K562 (cell line): Measurements from ENCODE around the gene IGFBPL1. TPM values are rescaled to one million over a fixed set of nuclear protein-coding genes. Genes with fewer than 3 reads are reported as not detected.

Experiments used
- ATAC-seq: fragments of 200-7000 bp; cut with Tn5 transposase; 3 replicates; pipeline ENCODE4 v1.9.1; 2020; ENCODE audit warnings: moderate library complexity
- BruUV-seq: library from RNA; stranded (reverse); fragments of 400-500 nt; replicated peaks from 2 replicates; lab custom pipeline; 2021; lab: Mats Ljungman, UMichigan
- CTCF ChIA-PET: fragments of 300-600 bp; formaldehyde crosslinking; extraction: SDS; loops from one replicate; lab custom pipeline; 2021; ENCODE audit warnings: low intra/inter-chr PET ratio; lab: Yijun Ruan, JAX
- POLR2A ChIA-PET: fragments of 300-600, 350-650 bp; sonication (Branson Sonifier 250); formaldehyde crosslinking; extraction: SDS; loops from one replicate; lab custom pipeline; 2021; ENCODE audit warnings: antibody characterized with exemption, inconsistent platforms; lab: Yijun Ruan, JAX
- DNase-seq, 4 experiments: peaks; one replicate each; pipeline versions ENCODE4 v3.0.0 to v3.0.0-alpha.2; 2011 to 2018; ENCODE audit warnings: low spot score in 3 of 4, mixed read lengths in 3 of 4; ENCODE audit errors: extremely low read depth in 1 of 4
- FAIRE-seq: peaks from 2 replicates; lab custom pipeline; 2011; peaks lifted over from hg19 to GRCh38; lab: Jason Lieb, UNC
- H2AFZ ChIP-seq: 2 replicates; pipeline ENCODE4 v1.6.0; 2011; ENCODE audit warnings: low read depth, low read length, control low read depth, inconsistent platforms
- H3K27ac ChIP-seq: fragments of 200-600 bp; 3 replicates; pipeline ENCODE4 v1.8.0; 2011; ENCODE audit warnings: low read depth, mild to moderate bottlenecking, control low read depth, inconsistent platforms, low read length, moderate library complexity, mixed read lengths; ENCODE audit errors: extremely low read depth
- H3K27me3 ChIP-seq, 2 experiments: fragments of 300-600 bp in 1 of 2; 2 replicates in 1 of 2; 3 replicates in 1 of 2; pipeline versions ENCODE4 v1.6.0 to v1.8.0; 2011; ENCODE audit warnings: inconsistent platforms in 2 of 2, low read length in 2 of 2, mild to moderate bottlenecking in 1 of 2, mixed read lengths in 1 of 2, moderate library complexity in 1 of 2; ENCODE audit not compliant: control insufficient read depth in 2 of 2, insufficient read depth in 2 of 2
- H3K36me3 ChIP-seq: fragments of 300-600 bp; 3 replicates; pipeline ENCODE4 v1.8.0; 2011; ENCODE audit warnings: mild to moderate bottlenecking, low read length, inconsistent platforms; ENCODE audit not compliant: control insufficient read depth, insufficient read depth
- H3K4me1 ChIP-seq, 2 experiments: fragments of 200-600 bp in 1 of 2; replicated peaks in 1 of 2; 2 replicates in 1 of 2; 3 replicates in 1 of 2; pipeline versions ENCODE4 v1.5.1 to v1.8.0; 2011; ENCODE audit warnings: inconsistent platforms in 2 of 2, low read length in 2 of 2, mild to moderate bottlenecking in 1 of 2, mixed read lengths in 1 of 2, moderate library complexity in 1 of 2; ENCODE audit not compliant: control insufficient read depth in 2 of 2, insufficient read depth in 2 of 2
- H3K4me2 ChIP-seq: 2 replicates; pipeline ENCODE4 v1.6.1; 2011; ENCODE audit warnings: low read length, control low read depth, inconsistent platforms, mixed read lengths; ENCODE audit not compliant: insufficient read depth
- H3K4me3 ChIP-seq: fragments of 200-600 bp; sonication (generic), shearing (Covaris generic); 2 replicates; pipeline ENCODE4 v1.5.1; 2016; ENCODE audit warnings: control low read depth, inconsistent platforms
- H3K79me2 ChIP-seq: fragments of 200-600 bp; 3 replicates; pipeline ENCODE4 v1.8.0; 2011; ENCODE audit warnings: low read length, inconsistent platforms; ENCODE audit not compliant: control insufficient read depth, insufficient read depth
- H3K9ac ChIP-seq, 2 experiments: 2 replicates each; pipeline versions ENCODE4 v1.6.0 to v1.6.1; 2011; ENCODE audit warnings: low read depth in 2 of 2, low read length in 2 of 2, control low read depth in 1 of 2, inconsistent platforms in 1 of 2, mild to moderate bottlenecking in 1 of 2, mixed read lengths in 1 of 2; ENCODE audit not compliant: insufficient read depth in 1 of 2
- H3K9me1 ChIP-seq: one replicate; pipeline ENCODE4 v1.6.0; 2011; ENCODE audit warnings: inconsistent platforms, mild to moderate bottlenecking, low read length, moderate library complexity; ENCODE audit not compliant: control insufficient read depth, insufficient read depth
- H3K9me3 ChIP-seq: replicated peaks from 2 replicates; pipeline ENCODE4 v1.5.1; 2011; ENCODE audit warnings: low read depth, low read length, inconsistent platforms; ENCODE audit not compliant: control insufficient read depth, insufficient read depth
- H4K20me1 ChIP-seq: replicated peaks from 2 replicates; pipeline ENCODE4 v1.6.1; 2011; ENCODE audit warnings: low read length, inconsistent platforms, mixed read lengths; ENCODE audit not compliant: control insufficient read depth, insufficient read depth
- ARID1B ChIP-seq: fragments of 450-650 bp; IDR thresholded peaks from 2 replicates; pipeline ENCODE4 v1.6.1; 2016; ENCODE audit warnings: antibody characterized with exemption, mild to moderate bottlenecking, inconsistent platforms
- CREBBP ChIP-seq: IDR thresholded peaks from one replicate; pipeline ENCODE4 v1.6.1; 2012; ENCODE audit warnings: low read depth, mild to moderate bottlenecking, control low read depth, inconsistent platforms, low read length
- MYNN ChIP-seq, 2 experiments: sonication (generic); formaldehyde crosslinking in 1 of 2; IDR thresholded peaks; 2 replicates each; pipeline versions ENCODE4 v1.5.0 to v1.6.1; 2016 to 2020; ENCODE audit warnings: antibody characterized with exemption in 1 of 2, missing genetic modification reagents in 1 of 2
- SAFB ChIP-seq: fragments of 200-400 bp; formaldehyde crosslinking; IDR thresholded peaks from 2 replicates; pipeline ENCODE4 v1.6.1; 2017; ENCODE audit warnings: low read depth, low read length, borderline replicate concordance
- U2AF1 ChIP-seq: fragments of 200-400 bp; formaldehyde crosslinking; optimal IDR thresholded peaks from 2 replicates; pipeline ENCODE3; 2017; ENCODE audit warnings: mild to moderate bottlenecking, low read depth, low read length, moderate library complexity
- ZBED1 ChIP-seq: IDR thresholded peaks from 2 replicates; pipeline ENCODE4 v1.6.1; 2014
- ZNF232 ChIP-seq: sonication (generic); formaldehyde crosslinking; IDR thresholded peaks from 2 replicates; pipeline ENCODE4 v1.8.0; 2022; ENCODE audit warnings: mild to moderate bottlenecking, missing genetic modification reagents
- ZNF316 ChIP-seq: fragments of 450-650 bp; IDR thresholded peaks from 2 replicates; pipeline ENCODE4 v1.6.1; 2016
- ZNF41 ChIP-seq: fragments of 250-450 bp; sonication (Bioruptor Pico); conservative IDR thresholded peaks from 2 replicates; pipeline ENCODE4 v1.4.0; 2020; ENCODE audit warnings: mild to moderate bottlenecking
- ZNF75A ChIP-seq: fragments of 450-650 bp; formaldehyde crosslinking; IDR thresholded peaks from 2 replicates; pipeline ENCODE4 v1.4.0; 2020; ENCODE audit warnings: mild to moderate bottlenecking
- ZNF778 ChIP-seq: fragments of 450-650 bp; formaldehyde crosslinking; IDR thresholded peaks from 2 replicates; pipeline ENCODE4 v1.4.0; 2020; ENCODE audit warnings: mild to moderate bottlenecking, moderate library complexity
- in situ Hi-C: fragments of 300-500 bp; cut with MboI; formaldehyde crosslinking; loops from 4 replicates; pipeline ENCODE4 v1.15.0; 2018; ENCODE audit warnings: inconsistent platforms, mixed read lengths
- intact Hi-C: fragments of 100-400 bp; cut with micrococcal nuclease; formaldehyde crosslinking; loops from 2 replicates; pipeline ENCODE4 v1.14.2; 2022
- polyA plus RNA-seq, 8 experiments: library from polyadenylated mRNA; depleted of rRNA in 4 of 8; stranded (reverse) in 5 of 8; unstranded in 3 of 8; fragments of >200 nt; fragmentation: Nextera tagmentation in 2 of 8; fragmentation: Illumina TruSeq in 1 of 8; extraction: Ambion mirVana in 2 of 8; extraction: Trizol in 1 of 8; gene quantifications; 2 replicates each; pipeline versions ENCODE4 v1.2.1 to v1.2.3, GENCODE V29; 2011 to 2014; ENCODE audit warnings: inconsistent platforms in 1 of 8, missing spikeins in 1 of 8
- total RNA-seq, 7 experiments: library from RNA; depleted of rRNA in 6 of 7; stranded (reverse); fragments of >200 nt in 6 of 7; fragmentation: Illumina TruSeq in 2 of 7; extraction: Trizol in 2 of 7; gene quantifications; 2 replicates each; pipeline versions ENCODE4 v1.2.1 to v1.2.3, GENCODE V29; 2011 to 2021; ENCODE audit warnings: low replicate concordance in 1 of 7
- TF ChIP-seq, protein P1 (sequence below): fragments of 250-450 bp; sonication (Bioruptor Pico); IDR thresholded peaks from 2 replicates; pipeline ENCODE4 v1.6.1; 2021; ENCODE audit warnings: mild to moderate bottlenecking
- TF ChIP-seq, protein P2 (sequence below): fragments of 200-800 bp; sonication (Bioruptor generic); IDR thresholded peaks from 2 replicates; pipeline ENCODE4 v1.6.1; 2017; ENCODE audit warnings: missing genetic modification characterization, missing compliant biosample characterization
- TF ChIP-seq, protein P3 (sequence below): sonication (generic); formaldehyde crosslinking; IDR thresholded peaks from 2 replicates; pipeline ENCODE4 v1.8.0; 2023; ENCODE audit warnings: mild to moderate bottlenecking, missing genetic modification reagents

Gene IGFBPL1
- total and polyA plus RNA-seq, 9 of the 15 experiments (the other 6 are each of a cell fraction or from before 2014, with no cell fraction given) = not detected

DNA sequence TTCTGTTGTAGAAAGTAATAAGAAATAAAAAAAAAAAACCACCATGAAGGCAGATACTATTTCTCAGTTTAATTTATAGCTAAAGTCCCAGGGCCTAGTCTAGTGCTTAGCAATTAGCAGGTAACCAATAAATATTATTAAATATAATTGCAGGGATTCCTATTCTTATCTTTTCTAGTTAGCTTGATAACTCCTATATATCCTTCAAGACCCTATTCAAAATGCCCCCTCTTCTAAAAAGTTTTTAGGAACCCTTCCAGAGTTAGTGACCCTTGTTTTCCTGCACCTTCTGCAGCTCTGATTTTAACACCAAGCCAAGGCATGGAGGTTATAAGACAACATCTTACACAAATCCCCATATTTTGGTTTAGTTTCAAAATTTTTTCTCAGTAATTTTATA lies 56.4 kb downstream of the IGFBPL1 start:
- DNase-seq (no peak), FAIRE-seq (no peak), ATAC-seq (no peak)
- Histone ChIP-seq H3K9me3 (no peaks in the 10 kb centered on the region), H2AFZ (no peak overlapping the region), H3K27ac (no peak overlapping the region), H3K9ac (no peak overlapping the region), H4K20me1 (peaks cover 4% of the 10 kb centered on the region; the same call in 1 of the 2 replicates), H3K4me2 (no peak overlapping the region), H3K9me1 (no peaks in the 10 kb centered on the region), H3K27me3 (peaks cover 11 to 28% of the 10 kb centered on the region in 2 experiments), H3K4me1 (peaks cover 0 to 4% of the 10 kb centered on the region in 2 experiments; a peak in 1 of 5 replicates), H3K4me3 (no peak overlapping the region), H3K36me3 (no peaks in the 10 kb centered on the region), H3K79me2 (no peaks in the 10 kb centered on the region)
- no TSS peak for BruUV-seq
- ChIA-PET CTCF (interaction anchor here (8.4 kb wide), 1 partner anchor 33 kb away, joined by 113 read pairs; no protein-coding TSS in a partner anchor), POLR2A (no interaction called here)
- in situ Hi-C loops (loop anchor here (25.0 kb wide), 2 partner anchors 631 to 881 kb away; partner anchors contain the start of gene POLR1E), intact Hi-C loops (loop anchor here (10.0 kb wide), 1 partner anchor 213 kb away; no protein-coding TSS in a partner anchor)
- TF ChIP-seq, protein P1, sequence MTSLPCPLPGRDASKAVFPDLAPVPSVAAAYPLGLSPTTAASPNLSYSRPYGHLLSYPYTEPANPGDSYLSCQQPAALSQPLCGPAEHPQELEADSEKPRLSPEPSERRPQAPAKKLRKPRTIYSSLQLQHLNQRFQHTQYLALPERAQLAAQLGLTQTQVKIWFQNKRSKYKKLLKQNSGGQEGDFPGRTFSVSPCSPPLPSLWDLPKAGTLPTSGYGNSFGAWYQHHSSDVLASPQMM (CRISPR knock-in tag) = no peak
- TF ChIP-seq ZNF75A (no peak), ZNF778 (no peak), ZBED1 (no peak), ZNF41 (CRISPR knock-in tag) (no peak), MYNN (IDR thresholded peaks at IDR 0.05) (no peak), MYNN (CRISPR knock-in tag; IDR thresholded peaks at IDR 0.05) (no peak), ZNF232 (CRISPR knock-in tag) (no peak), SAFB (no peak), ZNF316 (no peak), U2AF1 (no peak), CREBBP (no peak), ARID1B (no peak)
- TF ChIP-seq, protein P2, sequence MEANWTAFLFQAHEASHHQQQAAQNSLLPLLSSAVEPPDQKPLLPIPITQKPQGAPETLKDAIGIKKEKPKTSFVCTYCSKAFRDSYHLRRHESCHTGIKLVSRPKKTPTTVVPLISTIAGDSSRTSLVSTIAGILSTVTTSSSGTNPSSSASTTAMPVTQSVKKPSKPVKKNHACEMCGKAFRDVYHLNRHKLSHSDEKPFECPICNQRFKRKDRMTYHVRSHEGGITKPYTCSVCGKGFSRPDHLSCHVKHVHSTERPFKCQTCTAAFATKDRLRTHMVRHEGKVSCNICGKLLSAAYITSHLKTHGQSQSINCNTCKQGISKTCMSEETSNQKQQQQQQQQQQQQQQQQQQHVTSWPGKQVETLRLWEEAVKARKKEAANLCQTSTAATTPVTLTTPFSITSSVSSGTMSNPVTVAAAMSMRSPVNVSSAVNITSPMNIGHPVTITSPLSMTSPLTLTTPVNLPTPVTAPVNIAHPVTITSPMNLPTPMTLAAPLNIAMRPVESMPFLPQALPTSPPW (CRISPR knock-in tag) = no peak
- TF ChIP-seq, protein P3, sequence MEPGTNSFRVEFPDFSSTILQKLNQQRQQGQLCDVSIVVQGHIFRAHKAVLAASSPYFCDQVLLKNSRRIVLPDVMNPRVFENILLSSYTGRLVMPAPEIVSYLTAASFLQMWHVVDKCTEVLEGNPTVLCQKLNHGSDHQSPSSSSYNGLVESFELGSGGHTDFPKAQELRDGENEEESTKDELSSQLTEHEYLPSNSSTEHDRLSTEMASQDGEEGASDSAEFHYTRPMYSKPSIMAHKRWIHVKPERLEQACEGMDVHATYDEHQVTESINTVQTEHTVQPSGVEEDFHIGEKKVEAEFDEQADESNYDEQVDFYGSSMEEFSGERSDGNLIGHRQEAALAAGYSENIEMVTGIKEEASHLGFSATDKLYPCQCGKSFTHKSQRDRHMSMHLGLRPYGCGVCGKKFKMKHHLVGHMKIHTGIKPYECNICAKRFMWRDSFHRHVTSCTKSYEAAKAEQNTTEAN (CRISPR knock-in tag) = no peak
